Transverse colon (tissue), 3 donors: ENCODE results near the gene TMC5.

Experiments used
- EP300 ChIP-seq: sonication (generic); formaldehyde crosslinking; IDR thresholded peaks from one replicate; pipeline ENCODE4 v1.6.1; 2017; ENCODE audit warnings: antibody characterized with exemption, low read depth
- POLR2AphosphoS5 ChIP-seq, 3 donors: sonication (generic); formaldehyde crosslinking; IDR thresholded peaks; one replicate each; pipeline ENCODE4 v1.6.1; 2016; ENCODE audit warnings: antibody characterized with exemption in 3 of 3

DNA sequence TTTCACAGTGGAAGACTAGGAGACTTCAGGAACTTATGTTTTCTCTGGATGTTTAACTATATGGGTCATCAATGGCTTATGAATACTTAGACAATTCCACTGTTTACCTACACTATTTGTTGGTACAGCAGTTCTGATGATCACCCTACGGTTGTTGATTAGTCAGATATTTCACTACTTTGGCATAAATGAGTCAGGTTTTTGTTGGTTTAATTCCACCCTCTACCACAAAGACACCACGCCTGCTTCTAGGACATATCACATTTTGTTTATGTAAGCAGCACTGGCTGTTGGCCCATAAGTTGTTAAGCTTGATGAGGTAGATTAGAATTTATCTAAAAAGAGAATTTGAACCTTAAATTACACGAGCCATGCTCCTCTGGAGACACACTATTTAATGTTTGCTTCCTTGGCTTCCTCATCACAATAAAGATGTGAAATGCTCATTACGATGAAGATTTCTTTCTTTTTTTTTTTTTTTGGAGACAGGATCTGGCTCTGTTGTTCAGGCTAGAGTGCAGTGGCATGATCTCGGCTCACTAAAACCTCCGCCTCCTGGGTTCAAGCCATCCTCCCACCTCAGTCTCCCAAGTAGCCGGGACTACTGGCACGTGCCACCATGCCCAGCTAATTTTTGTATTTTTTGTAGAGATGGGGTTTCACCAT is 99.9 kb downstream of the TMC5 start:
- TF ChIP-seq EP300 (no peak), POLR2AphosphoS5 (IDR thresholded peaks at IDR 0.05) (peak in 1 of 3 donors; percentile 11)
